PC-3 (cell line): ENCODE measurements around the gene TAS1R3. TPM values are rescaled to one million over a fixed set of nuclear protein-coding genes. Genes with fewer than 3 reads are reported as not detected.

Source experiments
- ATAC-seq: fragments of 200-7000 bp; cut with Tn5 transposase; 2 replicates; pipeline ENCODE4 v1.9.1; 2020; ENCODE audit warnings: mild to moderate bottlenecking, moderate library complexity
- BruUV-seq: library from RNA; stranded (reverse); fragments of 400-500 nt; replicated peaks from 2 replicates; lab custom pipeline; 2021; lab: Mats Ljungman, UMichigan
- CTCF ChIA-PET: fragments of 300-600 bp; sonication (Branson Sonifier 250); formaldehyde crosslinking; loops from one replicate; lab custom pipeline; 2022; ENCODE audit warnings: antibody characterized with exemption; lab: Charles Lee
- POLR2A ChIA-PET: fragments of 300-600 bp; sonication (Branson Sonifier 250); formaldehyde crosslinking; loops from one replicate; lab custom pipeline; 2022; ENCODE audit warnings: antibody characterized with exemption; ENCODE audit not compliant: unreplicated experiment; lab: Charles Lee
- DNase-seq: peaks from one replicate; pipeline ENCODE4 v3.0.0-alpha.2; 2015
- H2AFZ ChIP-seq: fragments of 300-600 bp; sonication (generic); 2 replicates; pipeline ENCODE4 v1.6.0; 2016; ENCODE audit warnings: antibody characterized with exemption, low read length
- H3F3A ChIP-seq: fragments of 300-600 bp; sonication (generic); one replicate; pipeline ENCODE4 v1.6.0; 2017; ENCODE audit warnings: antibody characterized with exemption, low read length, control low read depth, mild to moderate bottlenecking; ENCODE audit not compliant: unreplicated experiment
- H3K27ac ChIP-seq: fragments of 300-600 bp; sonication (generic); 2 replicates; pipeline ENCODE4 v1.5.1; 2016; ENCODE audit warnings: mild to moderate bottlenecking, low read length
- H3K27me3 ChIP-seq: fragments of 300-600 bp; sonication (generic); 2 replicates; pipeline ENCODE4 v1.6.1; 2016; ENCODE audit warnings: low read length, mixed read lengths
- H3K36me3 ChIP-seq: fragments of 300-600 bp; sonication (generic); 2 replicates; pipeline ENCODE4 v1.6.1; 2016; ENCODE audit warnings: low read depth, mixed run types, low read length, mixed read lengths
- H3K4me1 ChIP-seq: fragments of 300-600 bp; sonication (generic); 2 replicates; pipeline ENCODE4 v1.5.1; 2016; ENCODE audit warnings: low read length; ENCODE audit not compliant: insufficient read depth
- H3K4me2 ChIP-seq: fragments of 300-600 bp; sonication (generic); 2 replicates; pipeline ENCODE4 v1.6.0; 2016; ENCODE audit warnings: low read length
- H3K4me3 ChIP-seq: fragments of 300-600 bp; sonication (generic); 2 replicates; pipeline ENCODE4 v1.5.1; 2016; ENCODE audit warnings: mild to moderate bottlenecking, low read length, mixed read lengths
- H3K79me2 ChIP-seq: fragments of 300-600 bp; sonication (generic); 2 replicates; pipeline ENCODE4 v1.6.1; 2017; ENCODE audit warnings: low read length, mixed read lengths
- H3K9ac ChIP-seq: fragments of 300-600 bp; sonication (generic); 2 replicates; pipeline ENCODE4 v1.6.0; 2016; ENCODE audit warnings: mild to moderate bottlenecking, low read length
- H3K9me2 ChIP-seq: fragments of 300-600 bp; sonication (generic); replicated peaks from 2 replicates; pipeline ENCODE4 v1.6.1; 2016; ENCODE audit warnings: mixed run types, low read length, mixed read lengths
- H3K9me3 ChIP-seq: fragments of 300-600 bp; sonication (generic); 2 replicates; pipeline ENCODE4 v1.6.1; 2016; ENCODE audit warnings: low read length, mixed read lengths
- H4K20me1 ChIP-seq: fragments of 300-600 bp; sonication (generic); 2 replicates; pipeline ENCODE4 v1.6.1; 2016; ENCODE audit warnings: low read length, mixed read lengths
- CTCF ChIP-seq: fragments of 300-600 bp; sonication (generic); conservative IDR thresholded peaks from 2 replicates; pipeline ENCODE4 v1.5.1; 2017; ENCODE audit warnings: antibody characterized with exemption, low read depth, mild to moderate bottlenecking, low read length
- EZH2 ChIP-seq: fragments of 300-600 bp; sonication (generic); IDR thresholded peaks from one replicate; pipeline ENCODE4 v1.6.1; 2017; ENCODE audit warnings: antibody characterized with exemption, mild to moderate bottlenecking, low read length; ENCODE audit not compliant: unreplicated experiment
- EZH2phosphoT487 ChIP-seq: fragments of 300-600 bp; sonication (generic); IDR thresholded peaks from 2 replicates; pipeline ENCODE4 v1.6.1; 2018; ENCODE audit warnings: mild to moderate bottlenecking, antibody characterized with exemption, low read length, borderline replicate concordance
- intact Hi-C: fragments of 100-400 bp; cut with micrococcal nuclease; formaldehyde crosslinking; loops from 2 replicates; pipeline ENCODE4 v1.9.0; 2023
- total RNA-seq: library from RNA; depleted of rRNA; stranded (reverse); fragments of >200 nt; gene quantifications from 2 replicates; pipeline ENCODE4 v1.2.3, GENCODE V29; 2014

TAS1R3 gene
- total RNA-seq, 1 experiment from 2014 or later = 1.9 TPM

- Histone ChIP-seq H3K9ac (no peak overlapping the region), H3K27me3 (no peaks in the 10 kb centered on the region), H3K4me1 (peaks cover 12% of the 10 kb centered on the region), H3K36me3 (no peaks in the 10 kb centered on the region), H3K79me2 (no peaks in the 10 kb centered on the region), H3K9me3 (no peaks in the 10 kb centered on the region), H3K27ac (no peak overlapping the region), H3K4me3 (no peak overlapping the region), H4K20me1 (no peaks in the 10 kb centered on the region), H2AFZ (no peak overlapping the region), H3K4me2 (no peak overlapping the region), H3F3A (no peaks in the 10 kb centered on the region), H3K9me2 (no peaks in the 10 kb centered on the region)
- CTCF ChIA-PET = interaction anchor here (0.6 kb wide), 1 partner anchor 16 kb away, joined by 3 read pairs; no protein-coding TSS in a partner anchor
- intact Hi-C loops = loop anchor here (2.0 to 5.0 kb wide), 2 partner anchors 56 to 171 kb away; no protein-coding TSS in a partner anchor
- no peak for DNase-seq
- no peak for ATAC-seq
- no peak for TF ChIP-seq CTCF
- TF ChIP-seq EZH2 = no peak
- TF ChIP-seq EZH2phosphoT487 = no peak
- POLR2A ChIA-PET = no interaction called here
- BruUV-seq = no TSS peak
Observed at GRCh38 chr1:1293263-1294249, 37.5 kb upstream of the TAS1R3 start.

GRCh38 chr1:1294250-1294890 is 36.7 kb upstream of the TAS1R3 start:
- H3K4me1 ChIP-seq = peaks cover 12% of the 10 kb centered on the region
- no peak overlapping the region for H3K27ac ChIP-seq
- ATAC-seq (no peak), DNase-seq (no peak)
- H3K9me3 ChIP-seq = no peaks in the 10 kb centered on the region
- H3K79me2 ChIP-seq = no peaks in the 10 kb centered on the region
- H3K9ac ChIP-seq = no peak overlapping the region
- ChIA-PET CTCF (interaction anchor here (0.5 kb wide), 1 partner anchor 44 kb away, joined by 3 read pairs; no protein-coding TSS in a partner anchor), POLR2A (no interaction called here)
- no peaks in the 10 kb centered on the region for H3K27me3 ChIP-seq
- no peaks in the 10 kb centered on the region for H3K36me3 ChIP-seq
- H3K4me2 ChIP-seq = no peak overlapping the region
- no peak overlapping the region for H2AFZ ChIP-seq
- H3K9me2 ChIP-seq = no peaks in the 10 kb centered on the region
- BruUV-seq = no TSS peak
- no peaks in the 10 kb centered on the region for H4K20me1 ChIP-seq
- intact Hi-C loops = loop anchor here (5.0 kb wide), 1 partner anchor 57 kb away; no protein-coding TSS in a partner anchor
- no peak for TF ChIP-seq EZH2phosphoT487
- TF ChIP-seq CTCF = no peak
- no peak for TF ChIP-seq EZH2
- H3F3A ChIP-seq = no peaks in the 10 kb centered on the region
- H3K4me3 ChIP-seq = no peak overlapping the region
